MM.1S (cell line): ENCODE data around the gene BRWD1.
"Not testable (repeated sequence)": the region's sequence is repeated elsewhere in the genome, so short reads cannot be mapped to it uniquely, and the experiment has no call there.

Experiments
- DNase-seq: peaks from one replicate; pipeline ENCODE4 v3.0.0-alpha.2; 2015
- H2AFZ ChIP-seq: fragments of 300-600 bp; sonication (generic); 2 replicates; pipeline ENCODE4 v1.6.0; 2016; ENCODE audit warnings: antibody characterized with exemption, low read length
- H3F3A ChIP-seq: fragments of 300-600 bp; sonication (generic); 2 replicates; pipeline ENCODE4 v1.6.1; 2016; ENCODE audit warnings: mild to moderate bottlenecking, antibody characterized with exemption, low read length, moderate library complexity, mixed read lengths; ENCODE audit not compliant: insufficient read depth
- H3K27ac ChIP-seq: fragments of 300-600 bp; sonication (generic); 2 replicates; pipeline ENCODE4 v1.5.1; 2016; ENCODE audit warnings: mild to moderate bottlenecking, low read length
- H3K27me3 ChIP-seq: fragments of 300-600 bp; sonication (generic); replicated peaks from 2 replicates; pipeline ENCODE4 v1.6.0; 2016; ENCODE audit warnings: low read length; ENCODE audit not compliant: insufficient read depth
- H3K36me3 ChIP-seq: fragments of 300-600 bp; sonication (generic); replicated peaks from 2 replicates; pipeline ENCODE4 v1.6.1; 2016; ENCODE audit warnings: mild to moderate bottlenecking, low read length, mixed read lengths; ENCODE audit not compliant: insufficient read depth
- H3K4me1 ChIP-seq: fragments of 300-600 bp; sonication (generic); 2 replicates; pipeline ENCODE4 v1.6.1; 2016; ENCODE audit warnings: low read length, mixed read lengths
- H3K4me2 ChIP-seq: fragments of 300-600 bp; sonication (generic); 2 replicates; pipeline ENCODE4 v1.6.0; 2016; ENCODE audit warnings: low read depth, low read length
- H3K4me3 ChIP-seq: fragments of 300-600 bp; sonication (generic); 2 replicates; pipeline ENCODE4 v1.5.1; 2016; ENCODE audit warnings: low read length, mixed read lengths
- H3K79me2 ChIP-seq: fragments of 300-600 bp; sonication (generic); 2 replicates; pipeline ENCODE4 v1.6.1; 2016; ENCODE audit warnings: mixed run types, low read length, mixed read lengths
- H3K9ac ChIP-seq: fragments of 300-600 bp; sonication (generic); 2 replicates; pipeline ENCODE4 v1.6.1; 2016; ENCODE audit warnings: low read length, mixed read lengths
- H3K9me2 ChIP-seq: fragments of 300-600 bp; sonication (generic); replicated peaks from 2 replicates; pipeline ENCODE4 v1.6.1; 2016; ENCODE audit warnings: mild to moderate bottlenecking, low read length, mixed read lengths; ENCODE audit not compliant: insufficient read depth
- H3K9me3 ChIP-seq: fragments of 300-600 bp; sonication (generic); replicated peaks from 2 replicates; pipeline ENCODE4 v1.6.1; 2016; ENCODE audit warnings: mild to moderate bottlenecking, low read length, mixed read lengths; ENCODE audit not compliant: insufficient read depth
- H4K20me1 ChIP-seq: fragments of 300-600 bp; sonication (generic); 2 replicates; pipeline ENCODE4 v1.6.1; 2016; ENCODE audit warnings: mild to moderate bottlenecking, low read length, moderate library complexity, mixed read lengths; ENCODE audit not compliant: insufficient read depth
- EZH2 ChIP-seq: fragments of 300-600 bp; sonication (generic); optimal IDR thresholded peaks from 2 replicates; pipeline ENCODE3; 2017; ENCODE audit warnings: low read depth, mild to moderate bottlenecking, antibody characterized with exemption, low read length, mixed read lengths
- EZH2phosphoT487 ChIP-seq: fragments of 300-600 bp; sonication (generic); IDR thresholded peaks from 2 replicates; pipeline ENCODE4 v1.6.1; 2018; ENCODE audit warnings: antibody characterized with exemption, low read length
- TF ChIP-seq, protein P1 (sequence below): fragments of 300-600 bp; sonication (generic); IDR thresholded peaks from 2 replicates; pipeline ENCODE4 v1.5.1; 2016; ENCODE audit warnings: antibody characterized with exemption, low read length, mixed read lengths

Gene BRWD1

DNA sequence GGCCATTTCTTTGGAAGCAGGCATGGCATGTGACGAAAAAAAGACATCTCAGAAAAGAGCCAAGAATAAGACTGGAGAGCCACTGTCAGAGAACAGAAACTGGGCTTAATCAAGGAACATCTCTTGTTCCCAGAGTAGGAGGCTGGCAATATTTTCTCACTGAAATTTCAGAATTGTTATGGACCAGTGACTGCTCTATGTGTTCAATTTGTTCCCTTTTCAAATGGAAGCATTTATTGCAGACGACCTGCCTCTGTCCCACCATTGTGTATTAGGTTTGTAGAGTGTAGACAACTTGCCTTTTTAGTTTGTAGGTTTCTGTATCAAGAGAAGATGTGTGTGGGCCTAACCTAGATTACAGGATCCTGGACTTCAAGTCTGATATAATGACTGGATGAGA is 148.9 kb downstream of the BRWD1 start:
- H3K36me3 ChIP-seq = no peaks in the 10 kb centered on the region
- no peaks in the 10 kb centered on the region for H3K79me2 ChIP-seq
- H3K9me2 ChIP-seq = no peaks in the 10 kb centered on the region
- no peaks in the 10 kb centered on the region for H4K20me1 ChIP-seq
- H2AFZ ChIP-seq = no peak overlapping the region
- no peak for TF ChIP-seq EZH2
- TF ChIP-seq EZH2phosphoT487 = no peak
- TF ChIP-seq, protein P1, sequence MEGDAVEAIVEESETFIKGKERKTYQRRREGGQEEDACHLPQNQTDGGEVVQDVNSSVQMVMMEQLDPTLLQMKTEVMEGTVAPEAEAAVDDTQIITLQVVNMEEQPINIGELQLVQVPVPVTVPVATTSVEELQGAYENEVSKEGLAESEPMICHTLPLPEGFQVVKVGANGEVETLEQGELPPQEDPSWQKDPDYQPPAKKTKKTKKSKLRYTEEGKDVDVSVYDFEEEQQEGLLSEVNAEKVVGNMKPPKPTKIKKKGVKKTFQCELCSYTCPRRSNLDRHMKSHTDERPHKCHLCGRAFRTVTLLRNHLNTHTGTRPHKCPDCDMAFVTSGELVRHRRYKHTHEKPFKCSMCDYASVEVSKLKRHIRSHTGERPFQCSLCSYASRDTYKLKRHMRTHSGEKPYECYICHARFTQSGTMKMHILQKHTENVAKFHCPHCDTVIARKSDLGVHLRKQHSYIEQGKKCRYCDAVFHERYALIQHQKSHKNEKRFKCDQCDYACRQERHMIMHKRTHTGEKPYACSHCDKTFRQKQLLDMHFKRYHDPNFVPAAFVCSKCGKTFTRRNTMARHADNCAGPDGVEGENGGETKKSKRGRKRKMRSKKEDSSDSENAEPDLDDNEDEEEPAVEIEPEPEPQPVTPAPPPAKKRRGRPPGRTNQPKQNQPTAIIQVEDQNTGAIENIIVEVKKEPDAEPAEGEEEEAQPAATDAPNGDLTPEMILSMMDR = no peak
- no peaks in the 10 kb centered on the region for H3K9me3 ChIP-seq
- H3K27me3 ChIP-seq = no peaks in the 10 kb centered on the region
- no peak overlapping the region for H3K27ac ChIP-seq
- H3F3A ChIP-seq = no peaks in the 10 kb centered on the region
- no peak overlapping the region for H3K9ac ChIP-seq
- DNase-seq = no peak
- no peak overlapping the region for H3K4me3 ChIP-seq
- no peaks in the 10 kb centered on the region for H3K4me1 ChIP-seq
- H3K4me2 ChIP-seq = no peak overlapping the region

DNA sequence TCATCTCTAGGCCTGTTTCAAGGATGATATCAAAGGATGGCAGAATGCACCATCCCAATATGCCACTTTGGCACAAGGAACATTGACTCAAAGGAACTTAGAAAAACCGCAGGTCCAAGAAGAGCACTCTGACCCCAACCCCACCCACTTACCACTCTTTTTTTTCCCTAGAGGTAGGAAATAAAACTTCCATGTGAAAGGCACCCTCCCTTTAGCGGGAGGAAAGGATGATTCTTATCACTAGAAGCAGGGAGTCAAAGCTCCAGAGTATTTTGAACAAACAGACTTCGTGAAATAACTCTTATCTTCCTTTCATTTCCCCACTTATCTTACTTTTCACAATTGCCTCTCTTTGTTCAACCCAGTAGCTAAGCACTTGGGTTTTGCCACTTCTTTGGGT is 152.4 kb downstream of the BRWD1 start:
- Histone ChIP-seq H3K79me2 (no peaks in the 10 kb centered on the region), H3K9ac (no peak overlapping the region), H3K27ac (no peak overlapping the region), H3K27me3 (no peaks in the 10 kb centered on the region), H3K4me2 (no peak overlapping the region), H3K36me3 (no peaks in the 10 kb centered on the region), H3K9me2 (no peaks in the 10 kb centered on the region), H4K20me1 (no peaks in the 10 kb centered on the region), H3K4me1 (no peaks in the 10 kb centered on the region), H2AFZ (no peak overlapping the region), H3K4me3 (no peak overlapping the region), H3F3A (no peaks in the 10 kb centered on the region), H3K9me3 (no peaks in the 10 kb centered on the region)
- no peak for TF ChIP-seq EZH2
- no peak for TF ChIP-seq EZH2phosphoT487
- TF ChIP-seq, protein P1 = no peak
- DNase-seq = no peak

DNA sequence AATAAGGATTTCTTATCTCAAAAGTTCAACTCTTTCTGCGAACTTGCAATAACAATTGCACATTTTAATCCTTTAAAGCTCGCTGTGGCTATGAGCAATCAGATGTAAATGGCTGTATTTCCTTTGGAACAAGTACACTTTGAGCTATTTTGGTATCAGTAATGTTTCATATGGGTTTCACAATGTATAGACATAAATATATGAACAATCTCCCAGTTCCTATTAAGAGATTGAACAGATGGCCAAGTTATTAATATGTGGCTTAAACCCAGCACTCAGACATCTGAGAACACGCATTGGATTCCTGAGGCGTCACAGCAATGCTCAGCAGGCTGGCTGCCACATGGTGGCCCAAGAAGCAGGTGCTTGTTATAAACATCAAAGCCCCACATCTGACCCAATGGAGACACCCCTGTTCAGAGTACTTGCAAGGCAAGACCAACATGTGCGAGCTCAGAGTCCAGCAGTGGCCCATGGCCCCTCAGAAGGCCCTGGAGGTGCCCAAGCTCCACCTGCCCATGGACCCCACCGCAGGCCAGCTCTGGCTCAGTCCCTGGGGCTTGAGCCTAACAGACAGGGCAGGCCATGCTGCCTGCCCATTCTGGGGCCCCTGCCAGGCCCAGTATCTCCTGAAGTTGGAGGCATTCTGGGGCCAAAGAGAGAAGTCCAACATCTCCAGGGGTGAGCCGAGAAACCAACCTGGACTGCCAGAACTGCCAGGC is 153.9 kb downstream of the BRWD1 start:
- H3K4me1 ChIP-seq = no peaks in the 10 kb centered on the region
- H3K27me3 ChIP-seq = no peaks in the 10 kb centered on the region
- no peak overlapping the region for H3K4me2 ChIP-seq
- H2AFZ ChIP-seq = no peak overlapping the region
- H3K79me2 ChIP-seq = no peaks in the 10 kb centered on the region
- TF ChIP-seq EZH2phosphoT487 (no peak), EZH2 (no peak)
- TF ChIP-seq, protein P1 = no peak
- H3K9me2 ChIP-seq = no peaks in the 10 kb centered on the region
- no peaks in the 10 kb centered on the region for H3F3A ChIP-seq
- H3K36me3 ChIP-seq = no peaks in the 10 kb centered on the region
- H4K20me1 ChIP-seq = no peaks in the 10 kb centered on the region
- no peaks in the 10 kb centered on the region for H3K9me3 ChIP-seq
- no peak for DNase-seq
- no peak overlapping the region for H3K9ac ChIP-seq
- no peak overlapping the region for H3K27ac ChIP-seq
- H3K4me3 ChIP-seq = no peak overlapping the region

DNA sequence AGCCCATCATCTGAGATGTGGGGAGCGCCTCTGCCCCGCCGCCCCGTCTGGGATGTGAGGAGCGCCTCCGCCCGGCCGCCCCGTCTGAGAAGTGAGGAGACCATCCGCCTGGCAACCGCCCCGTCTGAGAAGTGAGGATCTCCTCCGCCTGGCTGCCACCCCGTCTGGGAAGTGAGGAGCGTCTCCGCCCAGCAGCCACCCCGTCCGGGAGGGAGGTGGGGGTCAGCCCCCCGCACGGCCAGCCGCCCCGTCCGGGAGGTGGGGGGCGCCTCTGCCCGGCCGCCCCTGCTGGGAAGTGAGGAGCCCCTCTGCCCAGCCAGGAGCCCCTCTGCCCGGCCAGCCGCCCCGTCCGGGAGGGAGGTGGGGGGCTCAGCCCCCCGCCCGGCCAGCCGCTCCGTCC is 156.2 kb downstream of the BRWD1 start:
- not testable (repeated sequence) for H3K36me3 ChIP-seq, H3K9me2 ChIP-seq, H3F3A ChIP-seq, H3K79me2 ChIP-seq, H3K27me3 ChIP-seq, DNase-seq, H3K4me3 ChIP-seq, H3K9me3 ChIP-seq, H3K9ac ChIP-seq, H2AFZ ChIP-seq, H3K4me2 ChIP-seq, H3K4me1 ChIP-seq, H3K27ac ChIP-seq, H4K20me1 ChIP-seq
